ENCODE data around the gene CDK14. TPM values are rescaled to one million over a fixed set of nuclear protein-coding genes. Genes with fewer than 3 reads are reported as not detected.

CDK14 gene
- total and polyA plus RNA-seq, 10 of the 15 experiments (the other 5 are each of a cell fraction or from before 2014, with no cell fraction given): 6.5 to 61.3 (median 24.2) TPM

DNA sequence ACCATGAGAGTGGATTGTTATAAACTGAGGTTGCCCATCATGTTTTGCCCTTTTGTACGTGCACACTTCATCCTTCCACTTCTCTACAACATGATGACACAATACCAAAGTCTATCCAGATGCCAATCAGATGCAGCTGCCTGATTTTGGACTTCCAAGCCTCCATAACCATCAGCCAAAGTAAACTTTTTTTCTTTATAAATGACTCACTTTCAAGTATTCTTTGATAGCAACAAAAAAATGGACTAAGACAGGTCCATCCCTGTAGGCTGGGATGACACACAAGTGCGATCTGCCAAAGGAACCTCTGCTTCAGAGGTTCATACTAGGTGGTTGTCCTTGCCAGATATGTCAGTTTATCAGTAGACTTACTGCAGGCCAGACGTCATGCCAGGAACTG lies 347.9 kb downstream of the CDK14 start (continued):
- TF ChIP-seq, protein P1, sequence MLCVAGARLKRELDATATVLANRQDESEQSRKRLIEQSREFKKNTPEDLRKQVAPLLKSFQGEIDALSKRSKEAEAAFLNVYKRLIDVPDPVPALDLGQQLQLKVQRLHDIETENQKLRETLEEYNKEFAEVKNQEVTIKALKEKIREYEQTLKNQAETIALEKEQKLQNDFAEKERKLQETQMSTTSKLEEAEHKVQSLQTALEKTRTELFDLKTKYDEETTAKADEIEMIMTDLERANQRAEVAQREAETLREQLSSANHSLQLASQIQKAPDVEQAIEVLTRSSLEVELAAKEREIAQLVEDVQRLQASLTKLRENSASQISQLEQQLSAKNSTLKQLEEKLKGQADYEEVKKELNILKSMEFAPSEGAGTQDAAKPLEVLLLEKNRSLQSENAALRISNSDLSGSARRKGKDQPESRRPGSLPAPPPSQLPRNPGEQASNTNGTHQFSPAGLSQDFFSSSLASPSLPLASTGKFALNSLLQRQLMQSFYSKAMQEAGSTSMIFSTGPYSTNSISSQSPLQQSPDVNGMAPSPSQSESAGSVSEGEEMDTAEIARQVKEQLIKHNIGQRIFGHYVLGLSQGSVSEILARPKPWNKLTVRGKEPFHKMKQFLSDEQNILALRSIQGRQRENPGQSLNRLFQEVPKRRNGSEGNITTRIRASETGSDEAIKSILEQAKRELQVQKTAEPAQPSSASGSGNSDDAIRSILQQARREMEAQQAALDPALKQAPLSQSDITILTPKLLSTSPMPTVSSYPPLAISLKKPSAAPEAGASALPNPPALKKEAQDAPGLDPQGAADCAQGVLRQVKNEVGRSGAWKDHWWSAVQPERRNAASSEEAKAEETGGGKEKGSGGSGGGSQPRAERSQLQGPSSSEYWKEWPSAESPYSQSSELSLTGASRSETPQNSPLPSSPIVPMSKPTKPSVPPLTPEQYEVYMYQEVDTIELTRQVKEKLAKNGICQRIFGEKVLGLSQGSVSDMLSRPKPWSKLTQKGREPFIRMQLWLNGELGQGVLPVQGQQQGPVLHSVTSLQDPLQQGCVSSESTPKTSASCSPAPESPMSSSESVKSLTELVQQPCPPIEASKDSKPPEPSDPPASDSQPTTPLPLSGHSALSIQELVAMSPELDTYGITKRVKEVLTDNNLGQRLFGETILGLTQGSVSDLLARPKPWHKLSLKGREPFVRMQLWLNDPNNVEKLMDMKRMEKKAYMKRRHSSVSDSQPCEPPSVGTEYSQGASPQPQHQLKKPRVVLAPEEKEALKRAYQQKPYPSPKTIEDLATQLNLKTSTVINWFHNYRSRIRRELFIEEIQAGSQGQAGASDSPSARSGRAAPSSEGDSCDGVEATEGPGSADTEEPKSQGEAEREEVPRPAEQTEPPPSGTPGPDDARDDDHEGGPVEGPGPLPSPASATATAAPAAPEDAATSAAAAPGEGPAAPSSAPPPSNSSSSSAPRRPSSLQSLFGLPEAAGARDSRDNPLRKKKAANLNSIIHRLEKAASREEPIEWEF (IDR thresholded peaks at IDR 0.05; ENCODE audit: insufficient replicate concordance, low read depth, low read length): no peak
- no peak for TF ChIP-seq CHD2 (IDR thresholded peaks at IDR 0.05; ENCODE audit: borderline replicate concordance, low read depth, low read length)
- no peak for TF ChIP-seq TCF12 (IDR thresholded peaks at IDR 0.05; ENCODE audit: low read depth, low read length)
- TF ChIP-seq SREBF1 (IDR thresholded peaks at IDR 0.05; ENCODE audit: low read length): no peak

DNA sequence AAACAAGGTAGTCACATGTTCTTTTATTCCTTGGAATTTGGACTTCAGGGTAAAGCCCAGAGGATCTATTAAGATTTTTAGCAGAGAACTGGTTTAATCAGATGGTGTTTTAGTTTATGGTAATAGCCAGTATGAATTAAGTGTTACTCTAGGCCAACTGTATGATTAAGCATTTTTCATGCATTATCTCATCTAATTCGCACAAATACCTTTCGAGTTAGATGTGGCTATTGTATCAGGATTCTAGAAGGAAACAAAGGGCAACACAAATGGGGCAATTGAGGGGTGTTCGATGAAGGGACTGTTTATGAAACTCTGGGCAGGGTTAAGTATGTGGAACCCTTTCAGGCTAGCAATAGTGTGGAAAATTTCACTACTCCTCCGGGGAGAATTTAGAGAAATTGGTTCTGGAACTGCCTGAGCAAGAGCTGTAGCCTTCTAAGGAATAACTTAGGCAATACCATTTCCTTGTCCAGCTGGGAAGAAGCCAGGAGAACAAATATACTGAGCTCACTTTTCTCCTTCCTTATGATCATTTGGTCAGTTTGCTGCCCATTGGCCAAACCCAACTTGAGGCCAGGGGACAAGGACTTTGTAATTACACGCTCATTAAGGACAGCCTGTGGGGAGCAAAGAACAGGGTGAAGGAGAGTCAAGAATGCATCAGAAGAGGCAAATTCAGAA lies 349.1 kb downstream of the CDK14 start:
- ChIA-PET SMC1A (ENCODE audit: uncharacterized antibody, unreplicated experiment) (interaction anchor here (0.7 to 5.7 kb wide), 6 partner anchors 9 to 237 kb away, joined by 3 to 37 read pairs (median 5); no protein-coding TSS in a partner anchor), RAD21 (ENCODE audit: unreplicated experiment) (interaction anchor here (1.8 kb wide), 1 partner anchor 12 kb away, joined by 5 read pairs; no protein-coding TSS in a partner anchor)
- intact Hi-C loops (cut with micrococcal nuclease; ENCODE audit: unreplicated experiment): no loop called here
- TF ChIP-seq, protein P2, sequence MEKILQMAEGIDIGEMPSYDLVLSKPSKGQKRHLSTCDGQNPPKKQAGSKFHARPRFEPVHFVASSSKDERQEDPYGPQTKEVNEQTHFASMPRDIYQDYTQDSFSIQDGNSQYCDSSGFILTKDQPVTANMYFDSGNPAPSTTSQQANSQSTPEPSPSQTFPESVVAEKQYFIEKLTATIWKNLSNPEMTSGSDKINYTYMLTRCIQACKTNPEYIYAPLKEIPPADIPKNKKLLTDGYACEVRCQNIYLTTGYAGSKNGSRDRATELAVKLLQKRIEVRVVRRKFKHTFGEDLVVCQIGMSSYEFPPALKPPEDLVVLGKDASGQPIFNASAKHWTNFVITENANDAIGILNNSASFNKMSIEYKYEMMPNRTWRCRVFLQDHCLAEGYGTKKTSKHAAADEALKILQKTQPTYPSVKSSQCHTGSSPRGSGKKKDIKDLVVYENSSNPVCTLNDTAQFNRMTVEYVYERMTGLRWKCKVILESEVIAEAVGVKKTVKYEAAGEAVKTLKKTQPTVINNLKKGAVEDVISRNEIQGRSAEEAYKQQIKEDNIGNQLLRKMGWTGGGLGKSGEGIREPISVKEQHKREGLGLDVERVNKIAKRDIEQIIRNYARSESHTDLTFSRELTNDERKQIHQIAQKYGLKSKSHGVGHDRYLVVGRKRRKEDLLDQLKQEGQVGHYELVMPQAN (conservative IDR thresholded peaks at IDR 0.05): no peak
- TF ChIP-seq ZNF217 (IDR thresholded peaks at IDR 0.05) (no peak), MXI1 (IDR thresholded peaks at IDR 0.05; ENCODE audit: low read depth, low read length) (no peak), NFYB (IDR thresholded peaks at IDR 0.05; ENCODE audit: insufficient read depth, low read depth, low read length) (no peak), SREBF2 (IDR thresholded peaks at IDR 0.05; ENCODE audit: low read length) (no peak), ZNF24 (IDR thresholded peaks at IDR 0.05) (no peak), ZZZ3 (IDR thresholded peaks at IDR 0.05; ENCODE audit: control insufficient read depth, insufficient read length, low read depth) (no peak), RUNX3 (IDR thresholded peaks at IDR 0.05; ENCODE audit: low read length) (no peak)
- TF ChIP-seq, protein P3, sequence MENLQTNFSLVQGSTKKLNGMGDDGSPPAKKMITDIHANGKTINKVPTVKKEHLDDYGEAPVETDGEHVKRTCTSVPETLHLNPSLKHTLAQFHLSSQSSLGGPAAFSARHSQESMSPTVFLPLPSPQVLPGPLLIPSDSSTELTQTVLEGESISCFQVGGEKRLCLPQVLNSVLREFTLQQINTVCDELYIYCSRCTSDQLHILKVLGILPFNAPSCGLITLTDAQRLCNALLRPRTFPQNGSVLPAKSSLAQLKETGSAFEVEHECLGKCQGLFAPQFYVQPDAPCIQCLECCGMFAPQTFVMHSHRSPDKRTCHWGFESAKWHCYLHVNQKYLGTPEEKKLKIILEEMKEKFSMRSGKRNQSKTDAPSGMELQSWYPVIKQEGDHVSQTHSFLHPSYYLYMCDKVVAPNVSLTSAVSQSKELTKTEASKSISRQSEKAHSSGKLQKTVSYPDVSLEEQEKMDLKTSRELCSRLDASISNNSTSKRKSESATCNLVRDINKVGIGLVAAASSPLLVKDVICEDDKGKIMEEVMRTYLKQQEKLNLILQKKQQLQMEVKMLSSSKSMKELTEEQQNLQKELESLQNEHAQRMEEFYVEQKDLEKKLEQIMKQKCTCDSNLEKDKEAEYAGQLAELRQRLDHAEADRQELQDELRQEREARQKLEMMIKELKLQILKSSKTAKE (IDR thresholded peaks at IDR 0.05; ENCODE audit: low read depth, poor library complexity, severe bottlenecking): no peak

More for the DNA sequence above, 349.1 kb downstream of the CDK14 start:
- Histone ChIP-seq H3K9ac (ENCODE audit: control insufficient read depth, insufficient read depth, low read length) (no peak overlapping the region), H3K27ac (ENCODE audit: control insufficient read depth, insufficient read depth) (no peak overlapping the region), H3K36me3 (ENCODE audit: control insufficient read depth in 2 of 2, insufficient read depth in 2 of 2, low read length in 1 of 2) (no peaks in the 10 kb centered on the region), H2AFZ (ENCODE audit: control insufficient read depth, low read depth, low read length) (no peak overlapping the region), H3K27me3 (replicated peaks in 1 of 2; ENCODE audit: control insufficient read depth in 2 of 2, insufficient read depth in 2 of 2, low read length in 1 of 2) (no peaks in the 10 kb centered on the region), H3K79me2 (ENCODE audit: control insufficient read depth, insufficient read depth, low read length) (no peaks in the 10 kb centered on the region), H4K20me1 (ENCODE audit: control insufficient read depth, insufficient read depth) (no peaks in the 10 kb centered on the region), H3K9me3 (replicated peaks; ENCODE audit: control insufficient read depth, insufficient read depth, low read length) (no peaks in the 10 kb centered on the region), H3K4me1 (ENCODE audit: control insufficient read depth, insufficient read depth, low read length) (peaks cover 9% of the 10 kb centered on the region; the same call in 1 of the 2 replicates), H3K4me3 (no peak overlapping the region), H3K4me2 (ENCODE audit: control insufficient read depth, insufficient read depth) (no peak overlapping the region)
- in situ Hi-C loops (cut with MboI): no loop called here
- CTCF ChIA-PET: interaction anchor here (0.6 to 0.9 kb wide), 3 partner anchors 13 to 16 kb away, joined by 3 read pairs; no protein-coding TSS in a partner anchor
- FAIRE-seq: no peak
- no TSS peak for BruUV-seq (replicated peaks)
- no peak for ATAC-seq
- 88% methylated on average over 5 of the region's 5 CpGs for WGBS (ENCODE audit: insufficient coverage, insufficient replicate concordance, low lambda C conversion rate, missing lambda C conversion rate)
- no peak for DNase-seq (ENCODE audit: low read depth, low spot score)
- POLR2A ChIA-PET: interaction anchor here (1.5 kb wide), 1 partner anchor 13 kb away, joined by 6 read pairs; no protein-coding TSS in a partner anchor

All from GM12878 (cell line).